HEK293 (cell line): ENCODE measurements around the gene PDZD2.

Source experiments
- CTCF ChIA-PET: fragments of 350-600 bp; formaldehyde crosslinking; extraction: SDS; loops from one replicate; lab custom pipeline; 2021; ENCODE audit warnings: antibody characterized with exemption; lab: Yijun Ruan, JAX
- POLR2A ChIA-PET: fragments of 300-600 bp; formaldehyde crosslinking; extraction: SDS; loops from one replicate; lab custom pipeline; 2020; ENCODE audit warnings: antibody characterized with exemption, inconsistent platforms; lab: Yijun Ruan, JAX
- H3K27ac ChIP-seq: fragments of 200-500 bp; sonication (Bioruptor generic); 2 replicates; pipeline ENCODE4 v1.5.1; 2014; ENCODE audit warnings: low read depth, low read length, control low read depth, inconsistent platforms; ENCODE audit errors: extremely low read depth
- H3K36me3 ChIP-seq, 2 experiments: fragments of 200-500 bp in 1 of 2; sonication (Bioruptor generic) in 1 of 2; 1 replicate in 1 of 2; 2 replicates in 1 of 2; pipeline ENCODE4 v1.5.1; 2014 to 2017; ENCODE audit warnings: inconsistent platforms in 2 of 2, low read length in 2 of 2; ENCODE audit not compliant: control insufficient read depth in 2 of 2, insufficient read depth in 1 of 2
- H3K4me1 ChIP-seq: fragments of 200-500 bp; sonication (Bioruptor generic); 2 replicates; pipeline ENCODE4 v1.5.1; 2014; ENCODE audit warnings: mild to moderate bottlenecking, low read length, inconsistent platforms; ENCODE audit not compliant: control insufficient read depth, insufficient read depth
- H3K4me3 ChIP-seq: 2 replicates; pipeline ENCODE4 v1.5.1; 2011; ENCODE audit warnings: low read depth, mild to moderate bottlenecking, control low read depth, low read length, moderate library complexity
- H3K9me3 ChIP-seq: fragments of 200-500 bp; sonication (Bioruptor generic); 2 replicates; pipeline ENCODE4 v1.5.1; 2014; ENCODE audit warnings: low read depth, low read length, inconsistent platforms; ENCODE audit not compliant: control insufficient read depth, insufficient read depth
- ATF2 ChIP-seq: fragments of 450-650 bp; formaldehyde crosslinking; IDR thresholded peaks from 2 replicates; pipeline ENCODE4 v1.5.1; 2016; ENCODE audit warnings: missing biosample characterization, missing genetic modification characterization, low read depth
- HOXA7 ChIP-seq: sonication (generic); formaldehyde crosslinking; IDR thresholded peaks from 2 replicates; pipeline ENCODE4 v1.8.1; 2022; ENCODE audit warnings: missing genetic modification reagents, borderline replicate concordance
- KLF10 ChIP-seq: fragments of 450-650 bp; IDR thresholded peaks from 2 replicates; pipeline ENCODE4 v1.5.1; 2018; ENCODE audit warnings: missing biosample characterization, mild to moderate bottlenecking, missing genetic modification characterization
- RBAK ChIP-seq: fragments of 450-650 bp; formaldehyde crosslinking; IDR thresholded peaks from 2 replicates; pipeline ENCODE4 v1.5.1; 2016; ENCODE audit warnings: missing biosample characterization, missing genetic modification characterization
- REST ChIP-seq: fragments of 450-650 bp; formaldehyde crosslinking; IDR thresholded peaks from 2 replicates; pipeline ENCODE4 v1.5.1; 2016; ENCODE audit warnings: missing biosample characterization, missing genetic modification characterization
- SCRT2 ChIP-seq: fragments of 450-650 bp; formaldehyde crosslinking; IDR thresholded peaks from 2 replicates; pipeline ENCODE4 v1.5.1; 2016; ENCODE audit warnings: missing biosample characterization, missing genetic modification characterization
- SP2 ChIP-seq: fragments of 450-650 bp; formaldehyde crosslinking; IDR thresholded peaks from 2 replicates; pipeline ENCODE4 v1.5.1; 2016; ENCODE audit warnings: missing biosample characterization, missing genetic modification characterization
- SP7 ChIP-seq: fragments of 450-650 bp; formaldehyde crosslinking; IDR thresholded peaks from 2 replicates; pipeline ENCODE4 v1.5.1; 2016; ENCODE audit warnings: missing biosample characterization, missing genetic modification characterization
- WT1 ChIP-seq: fragments of 450-650 bp; formaldehyde crosslinking; IDR thresholded peaks from 2 replicates; pipeline ENCODE4 v1.5.1; 2016; ENCODE audit warnings: missing biosample characterization, missing genetic modification characterization
- ZBTB17 ChIP-seq: fragments of 450-650 bp; formaldehyde crosslinking; IDR thresholded peaks from 2 replicates; pipeline ENCODE4 v1.5.1; 2016; ENCODE audit warnings: missing biosample characterization, missing genetic modification characterization
- ZBTB21 ChIP-seq: fragments of 450-650 bp; formaldehyde crosslinking; IDR thresholded peaks from 2 replicates; pipeline ENCODE4 v1.5.1; 2017; ENCODE audit warnings: missing biosample characterization, missing genetic modification characterization
- ZBTB44 ChIP-seq: fragments of 450-650 bp; IDR thresholded peaks from 2 replicates; pipeline ENCODE4 v1.5.1; 2018; ENCODE audit warnings: missing biosample characterization, mild to moderate bottlenecking, missing genetic modification characterization
- ZBTB6 ChIP-seq: fragments of 450-650 bp; formaldehyde crosslinking; IDR thresholded peaks from 2 replicates; pipeline ENCODE4 v1.5.1; 2017; ENCODE audit warnings: missing biosample characterization, missing genetic modification characterization
- ZIC2 ChIP-seq: fragments of 450-650 bp; formaldehyde crosslinking; IDR thresholded peaks from 2 replicates; pipeline ENCODE4 v1.5.1; 2016; ENCODE audit warnings: missing biosample characterization, missing genetic modification characterization
- ZNF239 ChIP-seq: fragments of 450-650 bp; formaldehyde crosslinking; IDR thresholded peaks from 2 replicates; pipeline ENCODE4 v1.5.1; 2016; ENCODE audit warnings: missing biosample characterization, missing genetic modification characterization
- ZNF274 ChIP-seq, 2 experiments: fragments of 200-500 bp in 1 of 2; fragments of 450-650 bp in 1 of 2; sonication (Bioruptor generic) in 1 of 2; formaldehyde crosslinking in 1 of 2; IDR thresholded peaks; 2 replicates each; pipeline versions ENCODE4 v1.5.1 to v1.6.1; 2014 to 2016; ENCODE audit warnings: borderline replicate concordance in 1 of 2, inconsistent platforms in 1 of 2, low read length in 1 of 2, missing biosample characterization in 1 of 2, missing genetic modification characterization in 1 of 2
- ZNF302 ChIP-seq: fragments of 450-650 bp; formaldehyde crosslinking; IDR thresholded peaks from 2 replicates; pipeline ENCODE4 v1.5.1; 2016; ENCODE audit warnings: missing biosample characterization, missing genetic modification characterization, low read depth
- ZNF350 ChIP-seq: fragments of 450-650 bp; formaldehyde crosslinking; IDR thresholded peaks from 2 replicates; pipeline ENCODE4 v1.5.0; 2017; ENCODE audit warnings: missing biosample characterization, mild to moderate bottlenecking, missing genetic modification characterization
- ZNF354C ChIP-seq: fragments of 450-650 bp; formaldehyde crosslinking; IDR thresholded peaks from 2 replicates; pipeline ENCODE4 v1.5.1; 2016; ENCODE audit warnings: missing biosample characterization, missing genetic modification characterization, low read depth, borderline replicate concordance
- ZNF501 ChIP-seq: fragments of 450-650 bp; formaldehyde crosslinking; IDR thresholded peaks from 2 replicates; pipeline ENCODE4 v1.5.1; 2016; ENCODE audit warnings: missing biosample characterization, missing genetic modification characterization
- ZNF513 ChIP-seq: fragments of 450-650 bp; IDR thresholded peaks from 2 replicates; pipeline ENCODE4 v1.5.1; 2018; ENCODE audit warnings: missing biosample characterization, missing genetic modification characterization
- ZNF623 ChIP-seq: fragments of 450-650 bp; formaldehyde crosslinking; IDR thresholded peaks from 2 replicates; pipeline ENCODE4 v1.5.1; 2016; ENCODE audit warnings: missing biosample characterization, missing genetic modification characterization
- ZNF747 ChIP-seq: fragments of 450-650 bp; formaldehyde crosslinking; IDR thresholded peaks from 2 replicates; pipeline ENCODE4 v1.5.1; 2016; ENCODE audit warnings: missing biosample characterization, missing genetic modification characterization

PDZD2 gene

GRCh38 chr5:31620026-31620425, 18.9 kb upstream of the PDZD2 start:
- no peak overlapping the region for H3K4me3 ChIP-seq
- no peak for TF ChIP-seq WT1 (tag by site-specific recombination)
- TF ChIP-seq ZNF274 (IDR thresholded peaks at IDR 0.05; ENCODE audit: low read length) = no peak
- no peak for TF ChIP-seq ZNF274 (tag by site-specific recombination; IDR thresholded peaks at IDR 0.05; ENCODE audit: borderline replicate concordance)
- TF ChIP-seq ZBTB6 (tag by site-specific recombination) = no peak
- TF ChIP-seq ZNF302 (tag by site-specific recombination) = no peak
- TF ChIP-seq ZNF239 = no peak
- no peak for TF ChIP-seq ZNF354C (tag by site-specific recombination)
- TF ChIP-seq SP2 (tag by site-specific recombination) = no peak
- TF ChIP-seq, all 188 proteins: peak for 0
- ChIA-PET CTCF (no interaction called here), POLR2A (no interaction called here)
- H3K36me3 ChIP-seq = no peaks in the 10 kb centered on the region
- no peaks in the 10 kb centered on the region for H3K9me3 ChIP-seq
- H3K27ac ChIP-seq = no peak overlapping the region
- H3K4me1 ChIP-seq = no peaks in the 10 kb centered on the region

- POLR2A ChIA-PET = no interaction called here
- no peaks in the 10 kb centered on the region for H3K9me3 ChIP-seq
- CTCF ChIA-PET = no interaction called here
- 0 out of 2 replicates have a peak, but pooled peaks cover 5% of the 10 kb centered on the region for H3K4me1 ChIP-seq
- no peak for TF ChIP-seq ZBTB44
- no peak for TF ChIP-seq ZIC2 (tag by site-specific recombination)
- TF ChIP-seq SP7 (tag by site-specific recombination) = no peak
- TF ChIP-seq ATF2 (tag by site-specific recombination) = no peak
- no peak for TF ChIP-seq KLF10 (tag by site-specific recombination)
- TF ChIP-seq ZNF350 = no peak
- TF ChIP-seq ZNF623 = no peak
- no peak for TF ChIP-seq RBAK
- TF ChIP-seq ZBTB17 = no peak
- no peak for TF ChIP-seq ZNF513 (tag by site-specific recombination)
- no peak for TF ChIP-seq HOXA7 (CRISPR knock-in tag)
- TF ChIP-seq ZNF747 = no peak
- TF ChIP-seq REST (tag by site-specific recombination) = no peak
- no peak for TF ChIP-seq ZNF501
- TF ChIP-seq ZBTB21 (tag by site-specific recombination) = no peak
- TF ChIP-seq SCRT2 (tag by site-specific recombination) = no peak
- no peaks in the 10 kb centered on the region for H3K36me3 ChIP-seq
- no peak overlapping the region for H3K27ac ChIP-seq
- H3K4me3 ChIP-seq = no peak overlapping the region
Observed at GRCh38 chr5:31623249-31623648, 15.7 kb upstream of the PDZD2 start.
